ENCODE measurements around the gene TBC1D12.

- TF ChIP-seq CTCF (IDR thresholded peaks at IDR 0.05) = no peak
- no peak for TF ChIP-seq EP300 (IDR thresholded peaks at IDR 0.05)
- no peak for TF ChIP-seq POLR2A (IDR thresholded peaks at IDR 0.05)
Observed at GRCh38 chr10:94398762-94399161, 3.6 kb upstream of the TBC1D12 start.

All from stomach (tissue), 4 donors.